GM19025 (cell line): ENCODE data around the gene PMM1.

Source experiments
- ATAC-seq: cut with Tn5 transposase; IDR thresholded peaks from one replicate; pipeline ENCODE4 v1.9.1; 2021; ENCODE audit warnings: mild to moderate bottlenecking, low read depth, moderate library complexity; ENCODE audit not compliant: unreplicated experiment

The PMM1 gene

GRCh38 chr22:41540365-41540764, 49.3 kb downstream of the PMM1 start:
- ATAC-seq = no peak

- no peak for ATAC-seq
These were observed 49.7 kb downstream of the PMM1 start for GRCh38 chr22:41540006-41540315.

GRCh38 chr22:41539146-41540005, 50.3 kb downstream of the PMM1 start:
- ATAC-seq = no peak

GRCh38 chr22:41538583-41538982, 51.1 kb downstream of the PMM1 start:
- no peak for ATAC-seq

- ATAC-seq = no peak
These were observed 52.4 kb downstream of the PMM1 start for GRCh38 chr22:41537203-41537602.

GRCh38 chr22:41535244-41535643, 54.4 kb downstream of the PMM1 start:
- ATAC-seq = no peak

GRCh38 chr22:41534219-41534618, 55.4 kb downstream of the PMM1 start:
- no peak for ATAC-seq

GRCh38 chr22:41532908-41533825, 56.5 kb downstream of the PMM1 start:
- ATAC-seq = no peak

GRCh38 chr22:41531715-41532477, 57.7 kb downstream of the PMM1 start:
- no peak for ATAC-seq

- ATAC-seq = no peak
These were observed 58.5 kb downstream of the PMM1 start for GRCh38 chr22:41530890-41531714.

- no peak for ATAC-seq
These were observed 60.6 kb downstream of the PMM1 start for GRCh38 chr22:41528938-41529561.

- no peak for ATAC-seq
These were observed 61.4 kb downstream of the PMM1 start for GRCh38 chr22:41528132-41528766.
